PC-3 (cell line): ENCODE data around the gene MCTS1. TPM values are rescaled to one million over a fixed set of nuclear protein-coding genes. Genes with fewer than 3 reads are reported as not detected.

Source experiments
- ATAC-seq: fragments of 200-7000 bp; cut with Tn5 transposase; 2 replicates; pipeline ENCODE4 v1.9.1; 2020; ENCODE audit warnings: mild to moderate bottlenecking, moderate library complexity
- BruUV-seq: library from RNA; stranded (reverse); fragments of 400-500 nt; replicated peaks from 2 replicates; lab custom pipeline; 2021; lab: Mats Ljungman, UMichigan
- CTCF ChIA-PET: fragments of 300-600 bp; sonication (Branson Sonifier 250); formaldehyde crosslinking; loops from one replicate; lab custom pipeline; 2022; ENCODE audit warnings: antibody characterized with exemption; lab: Charles Lee
- POLR2A ChIA-PET: fragments of 300-600 bp; sonication (Branson Sonifier 250); formaldehyde crosslinking; loops from one replicate; lab custom pipeline; 2022; ENCODE audit warnings: antibody characterized with exemption; ENCODE audit not compliant: unreplicated experiment; lab: Charles Lee
- DNase-seq: peaks from one replicate; pipeline ENCODE4 v3.0.0-alpha.2; 2015
- H2AFZ ChIP-seq: fragments of 300-600 bp; sonication (generic); 2 replicates; pipeline ENCODE4 v1.6.0; 2016; ENCODE audit warnings: antibody characterized with exemption, low read length
- H3F3A ChIP-seq: fragments of 300-600 bp; sonication (generic); one replicate; pipeline ENCODE4 v1.6.0; 2017; ENCODE audit warnings: antibody characterized with exemption, low read length, control low read depth, mild to moderate bottlenecking; ENCODE audit not compliant: unreplicated experiment
- H3K27ac ChIP-seq: fragments of 300-600 bp; sonication (generic); 2 replicates; pipeline ENCODE4 v1.5.1; 2016; ENCODE audit warnings: mild to moderate bottlenecking, low read length
- H3K27me3 ChIP-seq: fragments of 300-600 bp; sonication (generic); 2 replicates; pipeline ENCODE4 v1.6.1; 2016; ENCODE audit warnings: low read length, mixed read lengths
- H3K36me3 ChIP-seq: fragments of 300-600 bp; sonication (generic); 2 replicates; pipeline ENCODE4 v1.6.1; 2016; ENCODE audit warnings: low read depth, mixed run types, low read length, mixed read lengths
- H3K4me1 ChIP-seq: fragments of 300-600 bp; sonication (generic); 2 replicates; pipeline ENCODE4 v1.5.1; 2016; ENCODE audit warnings: low read length; ENCODE audit not compliant: insufficient read depth
- H3K4me2 ChIP-seq: fragments of 300-600 bp; sonication (generic); 2 replicates; pipeline ENCODE4 v1.6.0; 2016; ENCODE audit warnings: low read length
- H3K4me3 ChIP-seq: fragments of 300-600 bp; sonication (generic); 2 replicates; pipeline ENCODE4 v1.5.1; 2016; ENCODE audit warnings: mild to moderate bottlenecking, low read length, mixed read lengths
- H3K79me2 ChIP-seq: fragments of 300-600 bp; sonication (generic); 2 replicates; pipeline ENCODE4 v1.6.1; 2017; ENCODE audit warnings: low read length, mixed read lengths
- H3K9ac ChIP-seq: fragments of 300-600 bp; sonication (generic); 2 replicates; pipeline ENCODE4 v1.6.0; 2016; ENCODE audit warnings: mild to moderate bottlenecking, low read length
- H3K9me2 ChIP-seq: fragments of 300-600 bp; sonication (generic); replicated peaks from 2 replicates; pipeline ENCODE4 v1.6.1; 2016; ENCODE audit warnings: mixed run types, low read length, mixed read lengths
- H3K9me3 ChIP-seq: fragments of 300-600 bp; sonication (generic); 2 replicates; pipeline ENCODE4 v1.6.1; 2016; ENCODE audit warnings: low read length, mixed read lengths
- H4K20me1 ChIP-seq: fragments of 300-600 bp; sonication (generic); 2 replicates; pipeline ENCODE4 v1.6.1; 2016; ENCODE audit warnings: low read length, mixed read lengths
- CTCF ChIP-seq: fragments of 300-600 bp; sonication (generic); conservative IDR thresholded peaks from 2 replicates; pipeline ENCODE4 v1.5.1; 2017; ENCODE audit warnings: antibody characterized with exemption, low read depth, mild to moderate bottlenecking, low read length
- EZH2 ChIP-seq: fragments of 300-600 bp; sonication (generic); IDR thresholded peaks from one replicate; pipeline ENCODE4 v1.6.1; 2017; ENCODE audit warnings: antibody characterized with exemption, mild to moderate bottlenecking, low read length; ENCODE audit not compliant: unreplicated experiment
- EZH2phosphoT487 ChIP-seq: fragments of 300-600 bp; sonication (generic); IDR thresholded peaks from 2 replicates; pipeline ENCODE4 v1.6.1; 2018; ENCODE audit warnings: mild to moderate bottlenecking, antibody characterized with exemption, low read length, borderline replicate concordance
- intact Hi-C: fragments of 100-400 bp; cut with micrococcal nuclease; formaldehyde crosslinking; loops from 2 replicates; pipeline ENCODE4 v1.9.0; 2023
- total RNA-seq: library from RNA; depleted of rRNA; stranded (reverse); fragments of >200 nt; gene quantifications from 2 replicates; pipeline ENCODE4 v1.2.3, GENCODE V29; 2014

MCTS1 gene
- total RNA-seq, 1 experiment from 2014 or later: 83.7 TPM

- peak overlapping the region; percentile 95 for H2AFZ ChIP-seq
- peak overlapping the region; percentile 98 for H3K4me2 ChIP-seq
- ATAC-seq (no peak), DNase-seq (no peak)
- no TSS peak for BruUV-seq
- CTCF ChIA-PET: no interaction called here
- 0 out of 2 replicates have a peak, but pooled peaks cover 3% of the 10 kb centered on the region for H4K20me1 ChIP-seq
- peak overlapping the region; percentile 92 for H3K4me3 ChIP-seq
- H3K36me3 ChIP-seq: 0 out of 2 replicates have a peak, but pooled peaks cover 3% of the 10 kb centered on the region
- peak overlapping the region; percentile 97 for H3K27ac ChIP-seq
- POLR2A ChIA-PET: interaction anchor here (0.6 kb wide), 1 partner anchor 314 kb away, joined by 3 read pairs; no protein-coding TSS in a partner anchor
- intact Hi-C loops: loop anchor here (1.0 to 5.0 kb wide), 4 partner anchors 10 to 212 kb away; partner anchors contain the start of gene MCTS1
- H3K27me3 ChIP-seq: no peaks in the 10 kb centered on the region
- peaks cover 58% of the 10 kb centered on the region for H3K79me2 ChIP-seq
- no peak for TF ChIP-seq EZH2phosphoT487
- no peak for TF ChIP-seq EZH2
- TF ChIP-seq CTCF: no peak
- peaks cover 30% of the 10 kb centered on the region for H3K4me1 ChIP-seq
- H3F3A ChIP-seq: no peaks in the 10 kb centered on the region
- H3K9ac ChIP-seq: peak overlapping the region; percentile 99
- no peaks in the 10 kb centered on the region for H3K9me2 ChIP-seq
- H3K9me3 ChIP-seq: no peaks in the 10 kb centered on the region
These were observed 44.1 kb upstream of the MCTS1 start for GRCh38 chrX:120559804-120560203.

DNA sequence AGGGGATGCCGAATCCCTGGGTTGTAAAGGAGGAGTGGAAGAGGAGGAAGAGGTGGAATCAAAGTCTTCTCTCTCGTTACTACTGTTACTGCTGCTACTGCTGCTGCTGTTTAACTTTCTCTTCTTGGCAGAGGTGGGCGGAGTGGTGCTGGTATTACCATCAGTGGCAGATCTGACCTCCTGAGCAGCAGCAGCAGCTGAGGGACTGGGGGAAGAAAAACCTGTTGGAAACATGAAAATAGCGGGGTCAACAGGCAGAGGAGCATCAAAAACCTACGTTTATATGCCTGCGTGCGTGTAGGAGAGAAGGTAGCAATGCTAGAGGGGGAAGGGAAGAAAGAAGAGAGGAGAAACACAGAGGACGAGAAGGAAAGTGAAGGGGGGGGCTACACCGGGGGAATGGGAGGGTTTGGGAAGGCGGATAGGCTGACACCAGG, 43.5 kb upstream of the MCTS1 start:
- Histone ChIP-seq H3F3A (no peaks in the 10 kb centered on the region), H3K4me2 (peak overlapping the region; percentile 98), H3K4me1 (peaks cover 30% of the 10 kb centered on the region), H2AFZ (peak overlapping the region; percentile 95), H3K79me2 (peaks cover 52% of the 10 kb centered on the region), H3K9me2 (no peaks in the 10 kb centered on the region), H3K9ac (peak overlapping the region; percentile 99), H3K36me3 (0 out of 2 replicates have a peak, but pooled peaks cover 3% of the 10 kb centered on the region), H3K4me3 (peak overlapping the region; percentile 92), H3K27me3 (no peaks in the 10 kb centered on the region), H3K9me3 (no peaks in the 10 kb centered on the region), H4K20me1 (0 out of 2 replicates have a peak, but pooled peaks cover 3% of the 10 kb centered on the region), H3K27ac (peak overlapping the region; percentile 97)
- no TSS peak for BruUV-seq
- intact Hi-C loops: loop anchor here (1.0 to 5.0 kb wide), 3 partner anchors 44 to 212 kb away; partner anchors contain the start of gene MCTS1
- POLR2A ChIA-PET: interaction anchor here (0.5 to 0.6 kb wide), 3 partner anchors 10 to 314 kb away, joined by 3 to 8 read pairs (median 5); partner anchors contain the start of gene MCTS1
- DNase-seq (peak; percentile 42), ATAC-seq (peak; percentile 41)
- no peak for TF ChIP-seq EZH2
- CTCF ChIA-PET: no interaction called here

DNA sequence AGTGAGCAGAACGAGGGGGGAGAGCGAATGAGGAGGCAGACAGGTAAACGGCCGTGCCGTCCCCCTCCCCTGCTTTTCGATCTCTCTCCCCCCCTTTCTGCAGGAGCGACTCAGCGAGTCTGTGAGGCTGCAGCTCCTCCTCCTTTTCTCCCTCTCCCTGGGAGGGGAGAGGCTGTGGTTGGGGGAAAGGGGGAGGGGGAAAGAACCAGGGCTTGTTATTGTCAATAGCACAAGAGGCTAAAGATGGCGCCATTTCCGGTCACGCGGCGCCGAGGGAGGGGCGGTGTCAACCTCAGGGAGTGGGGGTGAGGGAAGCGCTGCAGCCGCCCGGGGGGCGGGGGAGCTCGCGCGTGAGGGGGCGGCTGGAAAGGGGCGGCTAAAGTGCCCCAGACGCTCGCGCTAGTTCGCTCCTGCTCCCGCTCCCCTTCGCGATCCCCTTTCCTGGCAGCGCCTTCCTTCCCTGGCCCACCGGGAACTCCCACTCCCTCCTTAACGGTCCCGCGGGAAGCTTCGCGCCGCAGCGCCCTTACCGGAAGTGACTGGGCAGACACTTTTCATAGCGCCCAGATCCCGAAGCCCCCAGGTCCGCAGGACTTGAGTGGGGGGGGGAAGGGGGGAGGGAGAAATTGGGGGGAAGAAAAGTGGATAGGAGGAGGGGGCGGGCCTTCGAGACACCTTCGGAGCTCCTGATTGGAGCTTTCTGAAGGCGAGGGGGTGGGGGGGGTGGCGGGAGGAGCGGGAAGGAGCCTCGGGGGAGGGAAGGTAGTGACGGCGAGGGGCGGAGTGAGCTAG, 42.9 kb upstream of the MCTS1 start, which contains the start of gene CUL4B:
Gene CUL4B (minus strand): TSS at position 121 of the 792 bp plus-strand sequence. CDS start 324 bp downstream, outside the sequence.
- Histone ChIP-seq H3K4me3 (peak within 1 kb of the TSS; percentile 92), H3F3A (no peaks in the 10 kb centered on the region), H3K27ac (peak within 1 kb of the TSS; percentile 97), H2AFZ (peak within 1 kb of the TSS; percentile 95), H4K20me1 (0 out of 2 replicates have a peak, but pooled peaks cover 3% of the 10 kb centered on the region), H3K9me3 (no peaks in the 10 kb centered on the region), H3K9ac (peak within 1 kb of the TSS; percentile 99), H3K79me2 (peaks cover 47% of the 10 kb centered on the region), H3K36me3 (0 out of 2 replicates have a peak, but pooled peaks cover 3% of the 10 kb centered on the region), H3K4me2 (peak within 1 kb of the TSS; percentile 98), H3K9me2 (no peaks in the 10 kb centered on the region), H3K4me1 (peaks cover 27% of the 10 kb centered on the region), H3K27me3 (no peaks in the 10 kb centered on the region)
- intact Hi-C loops: loop anchor here (1.0 to 5.0 kb wide), 4 partner anchors 43 to 211 kb away; partner anchors contain the start of genes C1GALT1C1 and MCTS1
- DNase-seq: peak; percentile 93
- POLR2A ChIA-PET: interaction anchor here (0.5 to 1.3 kb wide), 9 partner anchors 10 to 616 kb away, joined by 3 to 36 read pairs (median 5); partner anchors contain the start of gene MCTS1
- no TSS peak for BruUV-seq
- TF ChIP-seq CTCF (no peak), EZH2phosphoT487 (no peak), EZH2 (no peak)
- CTCF ChIA-PET: interaction anchor here (0.6 kb wide), 1 partner anchor 54 kb away, joined by 3 read pairs; no protein-coding TSS in a partner anchor
- peak; percentile 71 for ATAC-seq
